HG03196 (cell line): ENCODE measurements around the gene CACNA1E.

Experiments used
- ATAC-seq: cut with Tn5 transposase; IDR thresholded peaks from one replicate; pipeline ENCODE4 v1.9.1; 2021; ENCODE audit not compliant: unreplicated experiment

CACNA1E gene

DNA sequence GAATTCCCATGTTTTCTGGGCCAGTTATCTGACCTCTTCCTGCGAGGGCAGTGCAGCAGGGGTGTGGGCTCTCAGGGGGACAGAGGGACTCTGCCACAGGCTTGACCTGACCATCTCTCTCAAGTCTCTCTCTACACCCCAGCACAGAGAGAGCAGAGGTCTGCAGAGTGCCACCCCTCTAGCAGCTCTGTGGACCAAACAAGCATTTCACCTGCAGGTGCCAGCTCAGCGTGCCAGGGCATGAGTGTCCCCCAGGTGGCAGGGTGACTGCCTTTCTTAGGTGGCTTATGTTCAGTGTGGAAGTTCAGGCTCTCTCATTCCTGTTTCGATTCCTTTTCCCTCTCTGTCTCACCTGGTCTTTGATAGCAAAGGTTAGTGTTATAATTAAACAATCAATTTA, 191.3 kb downstream of the CACNA1E start:
- no peak for ATAC-seq

DNA sequence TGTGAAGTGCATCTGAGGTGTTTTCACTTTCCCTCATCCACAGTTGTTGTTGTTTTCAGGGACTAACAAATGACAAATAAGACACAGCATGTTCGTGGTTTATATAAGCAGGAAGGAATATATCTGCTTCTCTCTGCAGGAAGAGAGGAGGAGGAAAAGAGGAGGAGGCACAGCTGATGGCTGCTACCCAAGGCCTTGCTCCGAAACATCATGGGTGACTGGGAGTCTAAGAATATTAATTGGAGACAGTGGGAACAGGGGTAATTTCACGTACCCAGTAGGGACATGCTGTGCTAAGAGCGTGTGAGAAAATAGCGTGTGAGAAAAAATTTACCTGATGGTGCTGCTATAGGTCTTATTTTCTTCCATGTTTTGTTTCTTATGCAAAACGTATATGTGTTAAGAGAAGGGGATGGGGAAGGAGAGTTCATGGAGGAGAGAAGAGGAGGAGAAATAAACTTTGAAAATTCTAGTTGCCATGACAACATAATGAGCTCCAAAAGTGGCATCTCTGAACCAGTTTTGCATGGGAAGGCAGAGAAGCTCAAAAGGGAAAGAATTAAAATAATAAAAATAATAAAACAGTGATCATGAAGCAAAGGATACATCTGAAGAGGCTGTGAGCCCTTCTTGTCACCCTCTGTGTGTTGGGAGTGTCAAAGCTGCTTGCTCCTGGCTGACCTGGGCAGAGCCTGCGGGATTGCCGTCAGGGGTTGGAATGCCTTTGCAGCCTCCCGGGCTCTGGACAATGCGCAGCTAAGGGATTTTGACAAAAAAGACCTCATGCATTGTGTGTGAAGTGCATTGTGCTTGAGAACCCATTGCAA, 192.0 kb downstream of the CACNA1E start:
- ATAC-seq, result no peak

- ATAC-seq, result no peak
Measured at GRCh38 chr1:181675918-181676190, 192.5 kb downstream of the CACNA1E start.

GRCh38 chr1:181676269-181676668, 193.0 kb downstream of the CACNA1E start:
- ATAC-seq, result no peak

- ATAC-seq, result no peak
Measured at GRCh38 chr1:181680332-181680731, 197.0 kb downstream of the CACNA1E start.

DNA sequence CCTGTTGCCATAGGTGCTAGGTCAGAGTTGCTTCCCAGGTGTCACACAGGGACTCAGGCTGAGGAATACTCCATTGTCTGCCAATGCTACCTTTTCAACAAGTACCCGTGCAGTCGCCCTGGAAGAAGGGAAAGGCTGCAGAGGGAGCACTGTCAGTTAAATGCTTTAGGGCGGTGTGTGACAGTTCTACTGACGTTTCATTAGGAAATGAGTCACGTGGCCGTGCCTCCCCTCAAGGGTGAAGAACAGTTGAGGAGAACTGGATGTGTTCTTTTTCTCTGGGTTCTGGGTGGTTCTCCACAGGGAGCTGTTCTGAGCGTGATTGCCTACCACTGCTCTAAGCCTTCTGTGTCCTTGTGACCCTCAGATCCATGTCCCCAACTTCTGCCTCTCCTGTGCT, 197.6 kb downstream of the CACNA1E start:
- ATAC-seq, result no peak

- no peak for ATAC-seq
Measured at GRCh38 chr1:181685211-181685610, 201.9 kb downstream of the CACNA1E start.

- no peak for ATAC-seq
Measured at GRCh38 chr1:181701891-181702290, 218.6 kb downstream of the CACNA1E start.

DNA sequence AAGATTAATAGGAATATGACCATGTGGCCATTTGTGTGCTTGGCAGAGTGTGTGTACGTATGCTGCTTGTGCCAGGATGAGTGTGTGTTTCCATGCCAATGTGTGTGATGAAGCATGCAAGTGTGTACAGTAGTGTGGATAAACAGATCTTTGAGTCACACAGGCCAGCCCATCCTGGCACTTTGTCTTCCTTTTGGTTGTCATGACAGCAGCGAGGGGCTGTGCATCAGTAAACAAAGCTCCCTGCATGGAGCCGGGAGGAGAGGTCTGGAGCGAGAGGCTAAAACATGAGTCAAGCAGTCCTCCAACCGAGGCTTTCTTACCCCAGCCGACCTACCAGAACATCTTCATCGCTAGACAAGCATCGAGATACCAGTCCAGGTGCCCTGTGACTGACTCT, 221.2 kb downstream of the CACNA1E start:
- no peak for ATAC-seq

DNA sequence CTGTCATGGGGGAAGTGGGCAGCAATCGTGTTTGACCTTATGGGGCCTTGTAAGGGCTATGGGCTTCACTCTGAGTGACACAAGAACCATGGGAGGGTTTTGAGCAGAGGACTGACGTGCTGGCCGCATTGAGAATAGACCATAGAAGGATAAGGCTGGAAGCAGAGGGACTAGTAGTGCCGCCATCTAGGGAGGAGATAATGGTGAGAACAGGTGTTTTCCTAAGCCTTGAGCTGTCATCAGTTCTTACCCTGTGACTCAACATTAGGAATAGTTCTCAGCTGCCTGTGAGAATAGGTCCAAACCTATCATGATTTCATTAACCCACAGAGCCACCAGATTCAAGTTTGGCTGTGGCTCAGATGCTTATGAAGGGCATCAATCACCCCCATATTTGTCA, 228.5 kb downstream of the CACNA1E start:
- ATAC-seq, result no peak

GRCh38 chr1:181712711-181713110, 229.4 kb downstream of the CACNA1E start:
- ATAC-seq, result no peak

GRCh38 chr1:181714428-181714827, 231.1 kb downstream of the CACNA1E start:
- no peak for ATAC-seq

- ATAC-seq, result no peak
Measured at GRCh38 chr1:181718034-181718433, 234.7 kb downstream of the CACNA1E start.

GRCh38 chr1:181726320-181727012, 243.1 kb downstream of the CACNA1E start:
- ATAC-seq, result no peak

GRCh38 chr1:181730606-181731005, 247.3 kb downstream of the CACNA1E start:
- no peak for ATAC-seq

GRCh38 chr1:181732218-181732990, 249.1 kb downstream of the CACNA1E start:
- ATAC-seq, result no peak

- ATAC-seq, result no peak
Measured at GRCh38 chr1:181733486-181733885, 250.2 kb downstream of the CACNA1E start.

DNA sequence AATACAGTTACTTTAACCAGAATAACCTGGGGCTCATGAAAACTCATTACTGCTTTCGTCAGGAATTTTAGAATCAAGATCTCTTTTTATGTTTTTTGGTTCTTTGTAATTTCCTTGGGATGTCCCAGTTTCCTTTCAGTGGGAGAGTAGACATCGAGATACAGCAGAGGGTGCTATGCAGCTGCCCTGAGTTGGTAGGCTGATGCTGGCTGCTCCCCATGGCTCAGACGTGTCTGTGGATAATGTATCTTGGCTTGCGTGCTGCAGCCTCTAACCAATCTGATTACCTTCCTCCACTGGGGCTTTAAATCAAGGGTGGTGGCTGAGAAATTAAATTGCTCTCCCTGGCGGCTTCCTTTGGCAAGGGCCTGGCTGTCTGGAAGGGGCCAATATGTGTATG, 253.7 kb downstream of the CACNA1E start:
- no peak for ATAC-seq

DNA sequence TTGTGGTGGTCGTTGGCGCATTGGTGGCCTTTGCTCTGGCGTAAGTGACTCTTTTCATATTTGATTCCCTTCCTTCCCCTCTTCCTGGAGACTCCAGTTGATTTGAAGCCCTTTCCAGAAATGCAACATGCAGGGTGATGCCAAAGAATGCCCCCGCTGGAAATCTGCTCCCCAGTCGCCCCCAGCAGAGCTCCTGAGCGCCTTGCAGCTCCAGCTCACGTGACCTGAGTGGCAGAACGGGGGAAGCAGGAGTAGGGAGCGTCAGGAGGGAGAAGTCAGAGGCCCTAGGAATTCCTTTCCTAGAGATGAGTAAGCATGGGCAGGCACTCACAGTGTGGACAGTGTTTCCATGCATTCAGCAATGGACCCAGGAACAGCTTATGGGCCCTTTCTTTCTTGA, 255.9 kb downstream of the CACNA1E start:
- no peak for ATAC-seq

GRCh38 chr1:181742426-181742825, 259.1 kb downstream of the CACNA1E start:
- ATAC-seq, result no peak

DNA sequence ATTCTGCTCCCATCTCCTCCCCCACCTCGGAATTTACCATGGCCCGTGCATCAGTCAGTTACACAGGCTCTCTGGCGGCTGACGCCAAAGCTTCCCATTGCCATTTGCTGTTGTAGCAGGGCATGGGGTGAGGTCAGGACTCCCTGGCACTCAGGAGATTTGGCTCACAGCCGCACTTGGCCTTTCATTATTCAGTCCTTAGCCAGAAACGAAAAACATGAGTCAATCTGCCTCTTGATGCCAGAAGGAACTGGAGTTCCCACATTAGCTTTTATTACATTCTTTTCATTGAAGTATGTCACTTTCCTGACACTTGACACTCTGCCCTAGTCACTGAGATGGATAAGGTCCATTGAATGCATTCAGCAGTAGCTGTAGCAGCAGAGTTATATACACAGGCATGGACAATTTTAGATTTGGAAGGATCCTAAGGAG, 260.6 kb downstream of the CACNA1E start:
- ATAC-seq, result no peak

DNA sequence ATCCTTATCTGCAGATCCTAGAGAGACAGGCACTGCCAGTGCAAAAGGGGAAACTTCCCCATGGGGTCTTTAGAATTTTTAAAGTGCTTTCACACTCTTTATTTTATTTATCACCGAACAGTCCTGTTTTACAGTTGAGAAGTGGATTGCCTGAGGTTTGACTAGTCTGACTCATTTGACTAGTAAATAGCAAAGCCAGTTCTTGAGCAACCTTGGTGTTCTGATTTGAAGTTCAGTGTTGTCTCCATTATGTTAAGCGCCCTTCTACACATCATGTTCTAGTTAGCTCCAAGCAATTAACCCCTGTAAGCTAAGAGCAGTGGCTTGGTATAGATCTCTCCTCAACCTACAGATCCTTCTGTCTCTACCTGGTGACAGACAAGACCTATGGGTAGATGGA, 262.9 kb downstream of the CACNA1E start:
- ATAC-seq, result no peak
